Panc1 (cell line): ENCODE measurements around the gene GPHN. TPM values are rescaled to one million over a fixed set of nuclear protein-coding genes. Genes with fewer than 3 reads are reported as not detected.

ENCODE experiments used
- ATAC-seq: fragments of 200-7000 bp; cut with Tn5 transposase; 2 replicates; pipeline ENCODE4 v1.9.1; 2020; ENCODE audit warnings: mild to moderate bottlenecking, moderate library complexity
- BruUV-seq: library from RNA; stranded (reverse); fragments of 400-500 nt; replicated peaks from 2 replicates; lab custom pipeline; 2021; lab: Mats Ljungman, UMichigan
- CTCF ChIA-PET: fragments of 300-600 bp; sonication (Branson Sonifier 250); formaldehyde crosslinking; loops from one replicate; lab custom pipeline; 2022; ENCODE audit warnings: antibody characterized with exemption; lab: Charles Lee
- POLR2A ChIA-PET: fragments of 300-600 bp; sonication (Branson Sonifier 250); formaldehyde crosslinking; loops from one replicate; lab custom pipeline; 2022; ENCODE audit warnings: antibody characterized with exemption; lab: Charles Lee
- DNase-seq: peaks from one replicate; pipeline ENCODE4 v3.0.0-alpha.2; 2010; ENCODE audit warnings: low read depth, low spot score
- H3K27ac ChIP-seq: 2 replicates; pipeline ENCODE4 v1.5.1; 2011; ENCODE audit warnings: mild to moderate bottlenecking, low read length, inconsistent platforms
- H3K27me3 ChIP-seq: fragments of 200-500 bp; sonication (Bioruptor generic); 2 replicates; pipeline ENCODE4 v1.6.0; 2014; ENCODE audit warnings: low read length, inconsistent platforms; ENCODE audit not compliant: control insufficient read depth, insufficient read depth
- H3K36me3 ChIP-seq: fragments of 200-500 bp; sonication (Bioruptor generic); 2 replicates; pipeline ENCODE4 v1.5.1; 2014; ENCODE audit warnings: inconsistent platforms, mild to moderate bottlenecking, low read length, moderate library complexity; ENCODE audit not compliant: control insufficient read depth, insufficient read depth
- H3K4me1 ChIP-seq: 2 replicates; pipeline ENCODE4 v1.5.1; 2011; ENCODE audit warnings: inconsistent platforms, mild to moderate bottlenecking, low read length, moderate library complexity; ENCODE audit not compliant: control insufficient read depth, insufficient read depth
- H3K4me3 ChIP-seq, 2 experiments: 2 replicates each; pipeline ENCODE4 v1.5.1; 2011 to 2012; ENCODE audit warnings: low read depth in 2 of 2, low read length in 2 of 2, mild to moderate bottlenecking in 2 of 2, inconsistent platforms in 1 of 2, moderate library complexity in 1 of 2
- H3K9me3 ChIP-seq: fragments of 200-500 bp; sonication (Bioruptor generic); 2 replicates; pipeline ENCODE4 v1.5.1; 2014; ENCODE audit warnings: low read depth, mild to moderate bottlenecking, inconsistent platforms, low read length, moderate library complexity; ENCODE audit not compliant: control insufficient read depth, insufficient read depth
- CTCF ChIP-seq: fragments of 450-650 bp; IDR thresholded peaks from 2 replicates; pipeline ENCODE4 v1.5.1; 2017; ENCODE audit warnings: mild to moderate bottlenecking
- POLR2AphosphoS5 ChIP-seq: IDR thresholded peaks from 2 replicates; pipeline ENCODE4 v1.6.1; 2012; ENCODE audit warnings: mild to moderate bottlenecking, low read depth, low read length, moderate library complexity
- REST ChIP-seq, 2 experiments: IDR thresholded peaks; 2 replicates each; pipeline ENCODE4 v1.6.1; 2011 to 2012; ENCODE audit warnings: low read depth in 2 of 2, control low read depth in 1 of 2, low read length in 1 of 2, mild to moderate bottlenecking in 1 of 2, moderate library complexity in 1 of 2; ENCODE audit not compliant: insufficient read depth in 1 of 2
- SIN3A ChIP-seq: IDR thresholded peaks from 2 replicates; pipeline ENCODE4 v1.6.1; 2012; ENCODE audit warnings: low read depth, mild to moderate bottlenecking, low read length, moderate library complexity, borderline replicate concordance; ENCODE audit not compliant: insufficient read depth
- TCF7L2 ChIP-seq: IDR thresholded peaks from 2 replicates; pipeline ENCODE4 v1.6.1; 2011; ENCODE audit warnings: mild to moderate bottlenecking, low read depth, low read length, inconsistent platforms
- in situ Hi-C: cut with HindIII; loops from 2 replicates; pipeline ENCODE4 v1.10.0; 2016; ENCODE audit warnings: low sequenced_read_pairs, low pct_unique_long_range_greater_than_20kb
- intact Hi-C: fragments of 100-400 bp; cut with micrococcal nuclease; formaldehyde crosslinking; loops from one replicate; pipeline ENCODE4 v1.10.0; 2022; ENCODE audit not compliant: unreplicated experiment
- total RNA-seq: library from RNA; stranded (reverse); gene quantifications from one replicate; pipeline ENCODE4 v1.2.1, GENCODE V29; 2021; ENCODE audit not compliant: unreplicated experiment

Gene GPHN
- total RNA-seq, 1 experiment from 2014 or later: 26.6 TPM

GRCh38 chr14:66993512-66993911, 485.6 kb downstream of the GPHN start:
- no peak overlapping the region for H3K4me3 ChIP-seq
- no peaks in the 10 kb centered on the region for H3K4me1 ChIP-seq
- no peak for DNase-seq
- ATAC-seq: no peak
- H3K27me3 ChIP-seq: no peaks in the 10 kb centered on the region
- in situ Hi-C loops: no loop called here
- no peak overlapping the region for H3K27ac ChIP-seq
- no TSS peak for BruUV-seq
- CTCF ChIA-PET: no interaction called here
- TF ChIP-seq SIN3A (no peak), TCF7L2 (no peak), POLR2AphosphoS5 (no peak), CTCF (no peak), REST (IDR thresholded peaks at IDR 0.05; ENCODE audit: insufficient read depth in 1 of 2, low read depth in 2 of 2, low read length in 1 of 2) (no peak)
- POLR2A ChIA-PET: no interaction called here
- intact Hi-C loops: no loop called here
- no peaks in the 10 kb centered on the region for H3K36me3 ChIP-seq
- H3K9me3 ChIP-seq: no peaks in the 10 kb centered on the region

GRCh38 chr14:66998013-66998412, 490.1 kb downstream of the GPHN start:
- no peak overlapping the region for H3K27ac ChIP-seq
- no peaks in the 10 kb centered on the region for H3K4me1 ChIP-seq
- H3K9me3 ChIP-seq: no peaks in the 10 kb centered on the region
- H3K27me3 ChIP-seq: no peaks in the 10 kb centered on the region
- ChIA-PET CTCF (no interaction called here), POLR2A (no interaction called here)
- DNase-seq (no peak), ATAC-seq (no peak)
- in situ Hi-C loops (no loop called here), intact Hi-C loops (no loop called here)
- H3K36me3 ChIP-seq: no peaks in the 10 kb centered on the region
- BruUV-seq: no TSS peak
- no peak overlapping the region for H3K4me3 ChIP-seq
- TF ChIP-seq POLR2AphosphoS5: no peak
- no peak for TF ChIP-seq REST (IDR thresholded peaks at IDR 0.05; ENCODE audit: insufficient read depth in 1 of 2, low read depth in 2 of 2, low read length in 1 of 2)
- no peak for TF ChIP-seq SIN3A
- TF ChIP-seq TCF7L2: no peak
- no peak for TF ChIP-seq CTCF
